SHP77 treated with DMSO at 0.1 percent for 48 hours (cell line): ENCODE measurements around the gene TBX1.

Experiments
- DNase-seq: peaks from one replicate; lab custom pipeline; 2025; lab: John Stamatoyannopoulos, UW

The TBX1 gene

GRCh38 chr22:19760058-19760950 is at the start of gene TBX1:
TBX1 (plus strand) TSS chr22:19760778; CDS start chr22:19760844, 66 bp downstream.
- DNase-seq = no peak

- DNase-seq = no peak
Measured at GRCh38 chr22:19713245-19713644, 47.3 kb upstream of the TBX1 start.

- DNase-seq = no peak
Measured at GRCh38 chr22:19713650-19714311, 46.8 kb upstream of the TBX1 start.

- DNase-seq = no peak
Measured at GRCh38 chr22:19714312-19715187, 46.0 kb upstream of the TBX1 start, which contains the start of gene SEPTIN5. SEPTIN5 (plus strand) TSS chr22:19714503; CDS start chr22:19714589, 86 bp downstream.

- no peak for DNase-seq
Measured at GRCh38 chr22:19715188-19715930, 45.2 kb upstream of the TBX1 start.

- DNase-seq = no peak
Measured at GRCh38 chr22:19716041-19716828, 44.3 kb upstream of the TBX1 start.

- no peak for DNase-seq
Measured at GRCh38 chr22:19716829-19717105, 43.8 kb upstream of the TBX1 start.

- DNase-seq = no peak
Measured at GRCh38 chr22:19717181-19717580, 43.4 kb upstream of the TBX1 start.

DNA sequence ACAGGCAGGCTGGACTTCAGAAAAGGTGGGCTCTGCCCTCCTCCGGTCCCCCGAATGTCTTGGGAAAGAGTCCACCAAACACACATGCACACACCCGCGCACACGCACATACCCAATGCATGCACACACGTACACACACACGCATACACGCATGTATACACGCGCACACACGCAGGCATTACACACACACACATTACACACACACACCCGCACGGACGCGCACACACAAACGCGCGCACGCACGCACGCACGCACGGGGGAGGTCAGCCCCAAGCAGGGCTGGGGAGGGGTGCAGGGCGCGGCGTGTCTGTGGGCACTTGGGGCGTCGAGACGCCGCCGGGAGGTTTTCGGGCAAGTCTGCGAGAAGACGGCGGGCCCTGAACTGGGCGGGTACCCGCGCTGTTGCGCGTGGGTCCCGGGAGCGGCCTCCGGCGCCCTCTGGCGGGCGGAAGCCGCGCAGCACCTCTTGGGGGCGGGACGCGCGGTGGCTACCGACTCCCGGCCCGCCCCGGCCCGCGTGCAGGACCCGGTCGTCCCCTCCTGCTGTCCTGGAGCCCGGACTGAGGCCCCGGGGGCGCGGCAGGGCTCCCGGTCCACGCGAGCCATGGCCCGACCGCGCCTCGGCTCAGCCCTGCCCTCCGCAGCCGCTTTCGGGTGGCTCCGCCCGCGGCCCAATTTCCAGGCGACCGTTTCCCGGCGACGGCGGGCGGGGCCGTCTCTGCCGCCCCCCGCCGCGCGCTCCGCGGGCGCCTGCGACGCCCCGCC is 42.7 kb upstream of the TBX1 start:
- DNase-seq = no peak

DNA sequence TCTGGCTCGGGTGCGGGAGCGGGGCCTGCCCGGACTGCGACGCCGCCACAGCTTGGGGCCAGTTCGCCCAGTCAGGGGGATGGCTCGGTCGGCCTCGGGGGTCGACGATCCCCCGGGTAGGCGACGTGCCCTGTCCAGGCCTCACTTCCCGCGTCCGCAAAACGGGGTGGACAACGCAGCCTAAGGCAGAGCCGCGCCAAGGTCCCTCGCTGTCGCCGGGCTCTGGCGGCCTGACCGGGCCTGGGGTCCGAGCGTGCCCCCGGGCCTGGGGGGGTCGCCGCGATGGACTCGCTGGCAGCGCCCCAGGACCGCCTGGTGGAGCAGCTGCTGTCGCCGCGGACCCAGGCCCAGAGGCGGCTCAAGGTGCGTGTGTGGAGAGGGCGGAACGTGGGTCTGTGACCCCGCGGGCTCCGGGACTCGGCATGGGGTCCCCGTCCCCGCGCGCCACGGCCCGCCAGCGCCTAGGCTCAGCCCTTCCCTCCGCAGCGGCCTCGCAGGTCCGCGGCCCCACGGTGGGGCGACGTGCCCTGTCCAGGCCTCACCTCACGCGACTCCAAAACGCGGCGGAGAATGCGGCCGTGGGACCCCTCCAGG is 42.0 kb upstream of the TBX1 start:
- no peak for DNase-seq

GRCh38 chr22:19719050-19719482 is 41.5 kb upstream of the TBX1 start:
- no peak for DNase-seq

DNA sequence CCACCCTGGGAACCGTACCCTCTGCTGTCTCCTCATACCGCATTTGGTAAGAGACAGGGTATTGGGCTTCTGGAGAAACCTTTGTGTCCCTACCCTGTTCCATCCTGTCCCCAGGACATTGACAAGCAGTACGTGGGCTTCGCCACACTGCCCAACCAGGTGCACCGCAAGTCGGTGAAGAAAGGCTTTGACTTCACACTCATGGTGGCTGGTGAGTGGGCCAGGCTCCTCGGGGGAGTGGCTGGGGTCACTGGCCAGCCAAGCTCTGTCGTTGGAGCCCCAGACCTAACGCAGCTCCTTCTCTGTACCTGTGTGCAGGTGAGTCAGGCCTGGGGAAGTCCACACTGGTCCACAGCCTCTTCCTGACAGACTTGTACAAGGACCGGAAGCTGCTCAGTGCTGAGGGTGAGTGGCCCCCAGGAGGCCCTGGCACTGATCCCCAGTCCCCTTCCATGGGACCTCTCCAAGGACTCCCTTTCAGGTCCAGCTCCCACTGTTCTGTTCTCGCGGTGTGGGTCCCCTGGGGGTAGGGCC is 41.0 kb upstream of the TBX1 start:
- DNase-seq = no peak

GRCh38 chr22:19720150-19720827 is 40.3 kb upstream of the TBX1 start:
- no peak for DNase-seq

GRCh38 chr22:19720999-19721329 is 39.6 kb upstream of the TBX1 start:
- no peak for DNase-seq

GRCh38 chr22:19721330-19722177 is 39.0 kb upstream of the TBX1 start:
- DNase-seq = no peak

DNA sequence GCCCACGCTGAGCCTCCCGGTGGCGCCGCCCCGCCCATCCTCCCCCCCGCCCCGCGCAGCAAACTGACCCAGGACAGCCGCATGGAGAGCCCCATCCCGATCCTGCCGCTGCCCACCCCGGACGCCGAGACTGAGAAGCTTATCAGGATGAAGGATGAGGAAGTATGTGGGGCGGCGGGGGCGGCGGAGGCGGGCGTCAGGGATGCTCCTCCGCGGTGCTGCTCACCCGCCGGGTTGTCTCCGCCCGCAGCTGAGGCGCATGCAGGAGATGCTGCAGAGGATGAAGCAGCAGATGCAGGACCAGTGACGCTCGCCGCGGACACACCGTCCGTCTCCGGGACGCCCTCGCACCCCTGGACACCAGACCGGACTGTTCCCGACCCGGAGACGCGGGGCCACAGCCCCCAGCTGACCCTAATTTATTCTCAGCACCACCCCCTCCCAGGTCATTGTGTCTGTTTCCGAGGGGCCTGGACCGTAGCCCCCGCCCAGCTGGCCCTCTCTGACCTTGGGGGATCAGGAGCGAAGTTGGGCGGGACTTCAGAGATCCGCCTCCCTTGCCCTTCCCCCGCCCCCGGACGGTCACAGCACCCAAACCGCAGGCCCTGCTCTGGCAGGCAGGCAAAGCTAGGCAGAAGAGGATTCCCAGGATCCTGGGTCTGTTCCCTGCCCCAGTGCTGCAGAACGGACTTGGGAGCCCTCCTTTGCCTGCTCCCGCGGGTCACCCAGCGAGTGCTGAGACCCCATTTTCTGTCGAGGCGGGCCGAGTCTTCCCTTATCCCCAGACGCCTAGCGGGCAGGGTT is 38.2 kb upstream of the TBX1 start:
- no peak for DNase-seq

GRCh38 chr22:19722982-19723231 is 37.7 kb upstream of the TBX1 start:
- no peak for DNase-seq
